DMS 273 (cell line): ENCODE measurements around the gene OGDH.
"Not testable (repeated sequence)": the region's sequence is repeated elsewhere in the genome, so short reads cannot be mapped to it uniquely, and the experiment has no call there.

Source experiments
- DNase-seq: peaks from one replicate; lab custom pipeline; 2025; ENCODE audit not compliant: unreplicated experiment; lab: John Stamatoyannopoulos, UW

OGDH gene

GRCh38 chr7:44606341-44607140 is at the start of gene OGDH:
Gene OGDH (plus strand): TSS chr7:44606627. CDS start chr7:44624344, 17,717 bp downstream.
- peak; percentile 100 for DNase-seq

DNA sequence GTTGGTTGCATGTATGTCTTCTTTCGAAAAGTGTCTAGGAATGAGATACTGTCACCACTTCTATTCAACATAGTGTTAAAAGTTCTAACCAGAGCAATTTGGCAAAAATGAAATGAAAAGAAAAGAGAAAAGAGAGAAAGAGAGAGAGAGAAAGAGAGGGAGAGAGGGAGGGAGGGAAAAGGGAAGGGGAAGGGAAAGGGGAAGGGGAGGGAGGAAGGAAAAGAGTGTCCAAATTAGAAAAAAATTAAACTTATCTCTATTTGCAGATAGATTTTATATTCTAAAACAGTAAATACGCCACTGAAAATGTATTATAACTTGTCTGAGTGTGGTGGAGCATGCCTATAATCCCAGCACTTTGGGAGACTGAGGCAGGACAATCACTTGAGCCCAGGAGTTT is 48.9 kb upstream of the OGDH start:
- no peak for DNase-seq

GRCh38 chr7:44559485-44559884 is 46.9 kb upstream of the OGDH start:
- no peak for DNase-seq

- DNase-seq, result no peak
Measured at GRCh38 chr7:44561481-44561880, 44.9 kb upstream of the OGDH start.

DNA sequence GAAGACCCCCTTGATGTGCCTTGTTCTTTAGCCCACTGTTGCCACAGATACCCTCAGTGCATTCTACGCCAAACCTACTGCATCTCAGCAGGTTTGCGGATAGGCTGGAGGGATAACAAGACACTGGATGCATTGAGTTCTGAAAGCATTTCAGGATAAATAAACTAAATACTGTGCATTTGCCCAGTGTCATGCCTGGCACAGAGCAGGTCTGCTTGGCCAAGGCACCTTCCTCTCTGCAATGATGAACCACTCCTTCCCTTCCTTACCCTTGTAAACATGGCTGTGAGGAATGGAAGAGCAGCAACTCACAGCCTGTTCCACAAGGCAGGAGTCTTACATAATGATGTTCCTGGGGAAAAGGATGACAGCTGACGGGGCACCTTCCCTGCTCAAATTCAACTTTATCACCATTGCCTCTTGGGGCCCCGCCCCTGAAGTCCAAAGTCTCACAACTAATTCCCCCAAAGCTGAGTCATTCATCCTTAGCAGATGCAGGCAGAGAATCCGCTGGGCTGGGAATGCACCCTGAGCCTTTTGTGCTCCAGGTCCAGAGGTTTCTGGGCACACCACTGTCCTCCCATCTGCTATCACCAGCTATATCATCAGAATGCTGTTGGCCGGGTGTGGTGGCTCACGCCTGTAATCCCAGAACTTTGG is 44.3 kb upstream of the OGDH start:
- DNase-seq, result peak; percentile 79

- DNase-seq, result not testable (repeated sequence)
Measured at GRCh38 chr7:44562622-44562962, 43.8 kb upstream of the OGDH start.

- DNase-seq, result no peak
Measured at GRCh38 chr7:44563171-44563679, 43.2 kb upstream of the OGDH start.

DNA sequence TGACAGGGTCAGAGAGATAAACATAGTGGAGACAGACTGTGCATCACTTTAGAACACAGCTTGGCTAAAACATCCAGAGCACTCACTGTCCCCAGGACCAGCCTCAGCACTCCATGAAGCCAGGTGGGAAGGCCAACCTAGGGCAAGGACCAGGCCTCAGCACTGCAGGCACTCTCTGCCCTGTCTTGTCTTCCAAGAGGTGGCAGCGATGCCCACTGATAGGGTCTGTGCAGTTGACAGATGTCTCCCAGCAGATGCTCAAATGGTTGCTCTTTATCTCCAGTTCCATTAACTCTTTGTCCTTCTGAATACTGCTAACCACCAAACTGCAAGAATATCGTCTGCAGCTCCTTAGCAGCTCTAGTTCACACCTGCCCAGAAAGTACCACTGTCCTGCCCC is 41.8 kb upstream of the OGDH start:
- DNase-seq, result no peak

- DNase-seq, result peak; percentile 90
Measured at GRCh38 chr7:44565097-44565794, 41.2 kb upstream of the OGDH start.

DNA sequence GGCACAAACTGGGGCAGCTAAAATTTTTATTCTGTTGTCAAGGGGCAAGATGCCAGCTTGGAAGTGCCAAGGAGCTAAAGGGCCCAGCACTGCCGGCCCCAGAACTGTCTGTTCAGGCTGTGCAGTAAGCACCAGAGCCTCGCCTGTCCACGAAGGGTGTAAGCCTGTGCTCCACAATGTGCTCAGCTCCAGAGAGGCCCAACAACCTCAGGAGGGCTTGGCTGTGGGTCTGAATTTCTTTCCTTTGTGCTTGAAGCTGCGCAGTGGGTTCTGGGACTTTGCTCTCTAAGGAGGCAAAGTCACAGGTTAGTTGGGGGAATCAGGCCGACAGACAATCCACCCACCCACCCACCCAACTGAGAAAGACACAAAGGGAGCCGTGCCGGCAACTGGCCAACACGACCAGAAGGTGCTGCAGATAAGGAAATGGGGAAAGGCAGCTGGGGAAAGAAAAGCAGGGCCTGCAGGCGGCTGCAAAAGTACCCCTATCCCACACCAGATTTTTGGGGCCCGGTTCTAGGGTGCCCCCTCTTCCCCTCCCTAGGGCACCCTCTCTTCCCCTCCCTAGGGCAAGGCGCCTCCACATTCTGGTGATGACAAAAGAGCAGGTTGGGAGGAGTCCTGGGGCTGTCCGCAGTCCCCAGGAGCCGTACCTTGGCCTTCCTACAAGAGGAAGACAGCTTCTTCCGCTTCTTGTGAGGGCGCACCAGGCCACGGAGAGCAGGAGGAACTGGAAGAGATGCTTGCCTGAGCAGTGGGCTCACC is 40.5 kb upstream of the OGDH start:
- DNase-seq, result peak; percentile 82

- DNase-seq, result no peak
Measured at GRCh38 chr7:44566680-44567079, 39.7 kb upstream of the OGDH start.

DNA sequence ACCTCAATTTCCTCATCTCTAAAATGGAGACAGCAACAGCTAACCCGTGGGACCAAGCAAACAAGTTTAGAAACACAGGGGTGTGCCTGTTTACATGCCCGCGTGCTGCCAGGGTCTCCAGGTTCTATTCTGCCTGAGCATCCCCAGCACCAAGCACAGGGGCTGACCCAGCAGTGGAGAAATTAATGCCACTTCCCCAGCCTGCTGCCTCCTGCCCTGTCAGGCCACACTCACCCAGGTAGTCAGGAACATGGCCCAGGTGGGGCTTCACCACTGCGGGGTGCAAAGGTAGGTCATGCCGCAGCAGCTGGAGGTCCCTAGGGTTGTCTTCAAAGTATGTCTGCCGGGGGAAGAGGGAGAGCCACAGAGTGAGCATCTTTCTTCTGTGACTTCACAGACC is 38.5 kb upstream of the OGDH start:
- no peak for DNase-seq

- DNase-seq, result no peak
Measured at GRCh38 chr7:44568771-44569560, 37.5 kb upstream of the OGDH start.

- DNase-seq, result no peak
Measured at GRCh38 chr7:44569959-44570358, 36.5 kb upstream of the OGDH start.

DNA sequence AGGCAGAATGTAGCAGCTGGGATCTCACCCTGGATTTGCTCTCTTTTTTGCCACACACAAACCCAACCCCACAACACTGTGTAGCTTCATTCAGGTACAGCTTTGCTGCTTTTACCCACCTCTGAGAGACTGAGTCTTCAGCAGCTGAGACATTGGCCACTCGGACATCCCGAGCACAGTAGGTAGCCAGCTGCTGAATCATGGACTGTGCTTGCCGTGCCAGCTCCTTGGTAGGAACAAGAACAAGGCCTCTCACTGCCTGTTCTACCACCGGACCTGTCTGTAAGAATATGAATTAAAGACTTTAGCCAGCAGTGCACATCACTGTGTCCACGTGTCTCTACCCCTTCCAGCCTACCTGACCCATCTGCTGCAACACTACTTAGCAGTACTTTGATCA is 33.7 kb upstream of the OGDH start:
- no peak for DNase-seq

DNA sequence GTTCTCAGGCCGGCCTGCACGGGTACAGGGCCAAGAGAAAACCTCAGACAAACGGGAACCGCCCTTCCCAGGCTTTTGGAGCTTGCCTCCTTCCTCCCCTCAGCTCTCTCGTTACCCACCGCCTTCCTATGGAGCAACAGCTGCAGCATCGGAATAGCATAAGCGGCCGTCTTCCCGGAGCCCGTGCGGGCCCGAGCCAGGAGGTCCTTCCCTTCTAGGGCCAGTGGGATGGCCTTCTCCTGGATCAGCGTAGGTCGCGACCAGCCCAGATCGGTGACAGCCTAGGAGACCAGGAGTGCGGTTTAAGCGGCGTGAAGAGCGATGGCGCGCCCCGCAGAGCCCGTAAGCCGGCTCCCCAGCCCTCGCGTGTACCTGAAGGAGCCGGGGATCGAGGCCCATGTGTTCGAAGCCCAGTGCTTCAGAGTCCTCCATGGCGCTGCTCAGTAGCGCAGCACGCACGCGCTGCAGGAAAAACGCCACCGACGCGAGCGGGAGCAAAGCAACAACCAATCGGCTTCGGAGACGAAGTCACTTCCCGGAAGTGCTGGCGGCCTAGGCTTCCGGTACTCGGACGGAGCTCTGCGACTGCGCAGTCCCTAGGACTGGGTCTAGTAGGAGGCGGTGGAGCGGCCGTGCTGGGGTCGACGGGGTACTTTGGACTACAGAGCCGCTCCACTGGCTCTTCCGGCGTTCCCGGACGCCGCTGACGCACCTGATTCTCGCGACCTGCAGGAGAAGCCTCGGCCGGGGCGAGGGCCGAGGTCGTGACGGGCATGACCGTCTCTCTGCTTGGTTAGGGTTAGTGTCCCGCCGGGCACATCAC is 32.8 kb upstream of the OGDH start, which contains the start of gene DDX56:
DDX56 (minus strand) TSS at position 445 of the 823 bp plus-strand sequence; CDS start at position 432, 13 bp downstream.
- DNase-seq, result peak; percentile 99

DNA sequence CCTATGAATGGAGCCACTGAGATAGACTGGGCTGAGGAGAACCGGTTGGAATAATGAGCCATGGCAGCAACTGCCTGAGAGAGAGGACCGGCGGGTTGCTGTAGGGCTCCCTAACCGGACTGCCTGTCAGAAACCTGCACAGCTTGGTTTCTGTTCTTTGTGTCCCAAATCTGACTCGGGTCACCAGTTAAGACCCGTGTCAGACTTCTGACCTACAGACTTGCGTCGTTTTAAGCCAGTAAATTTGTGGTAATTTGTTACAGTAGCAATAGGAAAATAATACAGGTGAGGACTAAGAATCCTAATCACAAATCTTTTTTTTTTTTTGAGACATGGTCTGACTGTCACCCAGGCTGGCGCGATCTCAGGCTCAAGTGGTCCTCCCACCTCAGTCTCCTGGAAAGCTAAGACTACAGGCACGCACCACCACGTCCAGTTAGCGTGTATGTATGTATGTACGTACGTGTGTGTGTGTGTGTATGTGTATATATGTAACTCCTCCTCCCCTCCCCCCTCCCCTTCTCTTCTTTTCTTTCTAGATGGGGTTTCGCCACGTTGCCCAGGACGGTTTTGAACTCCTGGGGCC is 32.0 kb upstream of the OGDH start:
- DNase-seq, result no peak

DNA sequence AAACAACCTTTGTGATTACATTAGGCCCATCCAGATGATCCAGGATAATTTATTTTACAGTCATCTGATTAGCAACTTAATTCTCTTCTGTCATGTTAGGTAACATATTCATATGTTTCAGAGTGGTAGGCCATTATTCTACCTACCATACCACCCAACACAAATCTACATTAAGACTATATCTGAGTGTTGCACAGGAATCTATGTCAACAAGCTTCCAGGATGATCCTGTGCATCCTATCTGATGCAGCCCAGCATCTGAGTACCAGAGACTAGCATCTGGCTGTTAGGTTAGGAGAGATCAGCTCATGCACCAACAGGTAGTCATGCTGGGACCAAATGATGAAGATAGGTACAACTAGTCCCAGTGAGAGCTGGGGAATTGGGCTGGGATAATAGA is 31.4 kb upstream of the OGDH start:
- no peak for DNase-seq

DNA sequence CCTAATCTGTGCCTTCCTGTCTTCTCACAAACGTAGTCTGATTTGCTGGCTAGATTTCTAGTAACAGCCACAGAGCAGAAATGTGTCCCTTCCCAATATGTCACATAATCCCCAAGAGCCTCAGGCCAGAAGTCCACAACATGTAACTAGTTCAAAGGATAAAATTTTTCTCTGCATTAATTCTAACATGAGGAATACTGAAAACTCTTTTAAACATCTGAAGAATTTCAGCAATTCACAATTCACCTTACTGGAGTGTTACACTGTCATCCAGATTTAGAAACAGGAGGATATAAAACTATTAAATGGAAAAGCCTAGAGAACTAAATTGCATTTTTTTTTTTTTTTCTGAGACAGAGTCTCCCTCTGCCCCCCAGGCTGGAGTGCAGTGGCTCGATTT is 30.2 kb upstream of the OGDH start:
- no peak for DNase-seq
